Cerebellar cortex (tissue), 1 donor: ENCODE results near the gene ENOX1.

ENCODE experiments used
- DNase-seq: peaks from one replicate; pipeline ENCODE4 v3.0.0-alpha.2; 2015; ENCODE audit warnings: low spot score

ENOX1 gene

DNA sequence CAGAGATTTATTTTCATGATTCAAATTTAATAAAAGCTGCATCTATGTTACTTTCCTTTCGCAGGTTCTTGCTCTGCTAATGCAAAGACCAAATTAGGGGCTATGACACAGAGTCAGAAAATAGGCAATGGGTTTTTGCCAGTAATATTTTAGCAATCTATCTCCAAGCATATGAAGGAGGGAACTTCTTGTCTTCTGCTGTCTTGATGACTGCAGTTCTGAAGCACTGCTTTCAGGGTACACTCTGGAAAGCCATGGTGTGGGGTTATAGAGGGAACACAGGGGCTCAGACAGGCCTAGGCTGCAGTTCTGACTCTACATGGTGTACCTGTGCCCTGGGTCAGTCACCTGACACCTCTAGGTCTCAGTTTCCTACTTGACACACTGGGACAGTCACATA lies 500.0 kb downstream of the ENOX1 start:
- no peak for DNase-seq

DNA sequence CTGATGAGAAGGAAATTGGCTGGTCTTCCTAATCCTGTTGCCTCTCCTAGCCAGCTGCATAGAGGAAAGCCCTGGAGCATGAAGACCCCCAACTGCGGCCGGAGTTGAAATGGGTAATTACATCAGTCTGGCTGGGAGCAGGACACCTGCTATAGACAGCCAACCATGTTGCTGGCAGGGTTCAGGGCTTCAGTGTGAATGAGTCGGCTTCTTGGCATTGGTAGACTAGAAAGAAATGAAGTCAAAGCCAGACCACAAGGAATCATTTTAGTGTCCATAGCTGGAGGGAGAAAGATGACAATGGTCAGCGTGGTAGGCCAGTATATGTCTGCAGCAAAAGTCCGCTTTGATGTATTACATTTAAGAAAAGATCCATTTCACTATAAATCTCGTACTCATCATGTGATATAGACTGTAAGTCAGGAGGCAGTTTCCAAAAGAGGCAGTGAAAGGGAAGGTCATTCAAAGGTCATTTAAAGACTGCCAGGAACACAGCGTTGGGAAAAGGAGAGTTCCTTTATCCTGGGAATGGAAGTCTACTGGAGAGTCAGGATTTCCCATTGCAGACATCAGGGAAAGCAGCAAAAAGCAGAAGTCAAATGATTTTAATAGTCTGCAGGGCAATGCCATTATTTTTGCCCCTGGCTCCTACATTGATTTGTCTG lies 500.7 kb downstream of the ENOX1 start:
- DNase-seq, result peak; percentile 76

DNA sequence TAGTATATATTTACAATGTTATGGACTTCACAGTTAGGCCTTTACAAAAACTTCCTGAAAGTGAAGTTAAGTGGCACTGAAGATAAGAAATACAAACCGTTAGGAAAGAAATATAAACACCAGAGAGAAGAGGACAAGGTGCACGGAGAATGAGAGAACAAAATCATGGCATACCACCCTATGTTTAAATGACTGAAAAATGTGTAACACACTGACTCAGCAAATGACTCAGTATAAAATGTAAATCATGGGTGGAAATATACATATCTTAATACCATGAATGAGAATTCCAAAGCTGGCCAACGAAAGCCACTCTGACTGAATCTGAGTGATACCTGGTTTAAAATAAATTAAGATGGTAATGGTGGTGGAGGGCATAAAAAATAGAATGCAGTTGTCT lies 502.6 kb downstream of the ENOX1 start:
- no peak for DNase-seq

GRCh38 chr13:43279696-43280095 lies 507.1 kb downstream of the ENOX1 start:
- DNase-seq, result no peak

DNA sequence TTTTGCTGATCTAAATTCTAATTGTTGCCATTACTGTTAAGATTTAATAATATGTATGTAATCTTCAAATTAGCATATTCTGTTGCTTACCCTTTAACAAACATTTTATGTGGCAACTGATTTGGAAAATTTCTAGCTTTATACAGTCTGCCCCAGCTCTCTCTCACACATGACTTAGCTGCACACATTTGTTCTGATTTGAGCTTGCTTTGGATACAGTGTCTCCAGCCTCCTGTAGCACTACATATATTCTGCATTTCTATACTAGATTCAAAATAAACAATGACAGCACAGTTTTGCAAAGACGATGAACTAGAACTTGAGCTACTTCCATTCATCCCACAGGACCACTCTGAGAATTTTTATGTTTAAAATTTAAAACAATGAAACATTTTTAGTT lies 508.6 kb downstream of the ENOX1 start:
- DNase-seq, result no peak

GRCh38 chr13:43277142-43277541 lies 509.6 kb downstream of the ENOX1 start:
- DNase-seq, result no peak

DNA sequence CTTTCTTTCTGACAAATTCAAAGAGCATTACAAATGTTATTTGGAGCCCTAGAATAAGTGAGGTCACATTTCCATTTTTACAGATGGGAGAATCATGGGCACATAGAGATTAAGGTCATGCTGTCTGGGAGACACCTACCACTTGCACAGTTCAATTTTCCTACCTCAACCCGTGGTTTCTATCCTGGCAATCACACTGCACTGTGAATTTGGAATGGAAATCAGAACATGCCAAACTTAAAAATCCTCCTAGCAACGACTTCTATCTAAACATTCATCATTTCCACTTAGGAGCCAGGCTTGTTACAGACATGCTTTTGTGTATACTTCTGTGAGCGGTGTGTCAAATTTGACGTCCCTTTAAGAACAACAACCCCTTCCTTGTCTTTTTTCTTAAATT lies 511.9 kb downstream of the ENOX1 start:
- DNase-seq, result no peak

DNA sequence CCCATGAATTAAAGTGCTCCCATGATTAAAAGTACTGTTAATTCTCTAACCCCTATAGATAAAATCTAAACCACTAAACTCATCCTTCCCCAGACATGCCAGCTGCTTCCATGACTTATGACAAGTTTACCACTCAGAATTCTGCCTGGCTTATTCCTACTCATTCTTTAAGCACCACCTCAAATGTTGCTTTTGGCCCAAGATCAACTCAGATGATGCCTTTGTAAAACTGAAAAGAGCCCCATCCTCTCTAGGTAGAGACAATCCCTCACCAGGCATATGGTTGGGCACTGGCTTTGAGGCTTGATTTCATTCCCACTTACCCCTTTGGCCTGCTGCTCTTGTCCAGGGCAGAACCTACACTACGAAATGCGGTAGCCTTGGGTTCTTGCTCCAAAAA lies 513.4 kb downstream of the ENOX1 start:
- no peak for DNase-seq

- DNase-seq, result no peak
Observed at GRCh38 chr13:43272851-43273250, 513.9 kb downstream of the ENOX1 start.

DNA sequence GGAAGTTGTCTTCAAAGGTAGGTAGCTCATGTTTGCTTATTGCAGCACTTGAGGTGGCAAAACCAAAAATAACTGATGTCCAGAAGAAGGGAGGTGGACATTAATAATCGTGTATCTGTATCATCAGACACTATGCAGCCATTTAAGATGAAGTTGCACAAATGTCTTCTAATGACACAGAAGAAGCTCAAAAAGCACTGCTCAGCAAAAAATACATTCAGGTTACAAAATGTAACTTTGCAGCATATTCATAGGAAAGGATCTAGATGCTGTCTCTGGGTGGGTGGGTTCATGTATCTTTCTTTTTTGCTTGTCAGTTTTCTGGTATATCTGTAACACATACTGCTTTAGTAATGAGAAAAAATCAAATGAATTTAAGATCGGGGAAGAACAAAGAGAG lies 515.6 kb downstream of the ENOX1 start:
- no peak for DNase-seq

- DNase-seq, result no peak
Observed at GRCh38 chr13:43270130-43270830, 516.5 kb downstream of the ENOX1 start.

DNA sequence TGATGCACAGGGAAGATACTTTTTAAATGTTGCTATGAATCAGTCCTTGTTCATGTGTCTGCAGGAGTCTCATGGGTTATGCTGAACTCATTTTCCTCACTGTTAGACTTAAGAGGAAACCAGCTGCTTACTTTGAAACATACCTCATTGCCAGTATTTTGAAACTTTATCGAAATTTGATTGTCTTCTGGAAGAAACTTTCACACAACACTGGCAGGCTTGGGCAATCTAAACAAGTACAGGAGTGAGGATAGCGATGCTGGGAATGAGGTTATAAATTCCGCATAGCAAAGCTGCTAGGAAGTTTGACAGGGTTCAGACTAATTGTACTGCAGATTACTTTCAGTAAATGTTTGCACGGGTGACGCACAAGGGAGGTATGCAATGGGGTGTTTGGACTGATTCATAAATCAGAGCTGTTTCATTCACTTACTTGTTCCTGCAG lies 517.7 kb downstream of the ENOX1 start:
- no peak for DNase-seq

DNA sequence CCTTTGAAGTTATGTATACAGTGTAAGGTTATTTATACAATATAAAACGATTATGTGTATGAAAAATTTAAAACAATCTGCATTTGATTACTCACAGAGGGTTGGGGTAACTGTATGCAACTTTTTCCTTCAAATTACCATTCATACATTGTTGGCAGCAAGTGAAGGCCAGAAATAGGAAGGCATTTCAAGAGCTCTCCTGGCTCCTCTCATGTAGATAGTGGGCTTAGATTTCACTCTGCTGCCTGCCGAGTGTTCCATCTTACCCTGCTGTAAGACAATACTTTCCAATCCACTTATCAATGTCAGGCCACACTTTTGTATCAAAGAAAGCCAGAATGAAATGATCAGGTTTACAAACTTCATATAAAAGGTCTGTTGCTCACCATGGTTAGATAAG lies 518.1 kb downstream of the ENOX1 start:
- DNase-seq, result no peak

GRCh38 chr13:43267916-43268315 lies 518.9 kb downstream of the ENOX1 start:
- DNase-seq, result no peak

DNA sequence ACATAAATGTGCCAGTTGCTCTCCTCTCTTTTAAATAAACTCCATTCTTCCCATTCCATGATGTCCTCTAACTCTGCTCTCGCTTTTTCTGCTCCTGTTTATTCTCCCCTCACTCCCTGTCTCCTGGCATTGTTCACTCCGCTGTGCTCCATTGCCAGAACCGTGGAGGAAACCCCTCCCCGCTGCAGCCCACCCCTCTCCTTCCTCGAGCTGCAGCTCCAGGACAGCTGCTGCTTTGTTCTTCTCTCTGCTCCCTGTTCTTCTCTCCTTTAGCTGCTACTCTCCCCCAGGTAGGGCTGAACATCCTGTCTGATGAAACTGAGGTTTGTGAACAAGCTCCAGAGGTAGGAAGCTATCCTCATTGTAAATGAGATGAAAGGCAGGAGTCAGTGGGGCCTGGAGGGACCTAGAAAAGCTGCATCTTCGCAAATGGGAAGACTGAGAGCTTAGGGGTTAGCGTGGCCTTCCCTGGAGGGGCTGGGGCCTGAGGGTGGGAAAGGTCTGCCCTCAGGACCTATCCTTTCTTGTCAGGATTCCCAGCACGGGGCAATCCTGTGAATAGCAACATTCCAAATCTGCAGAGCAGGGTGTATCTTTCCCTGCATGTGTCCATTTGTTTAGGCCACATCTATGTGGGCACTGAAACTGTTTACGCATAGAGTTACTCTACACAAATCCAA lies 519.7 kb downstream of the ENOX1 start:
- DNase-seq, result no peak

GRCh38 chr13:43265028-43265427 lies 521.7 kb downstream of the ENOX1 start:
- no peak for DNase-seq

- no peak for DNase-seq
Observed at GRCh38 chr13:43264458-43264857, 522.3 kb downstream of the ENOX1 start.

DNA sequence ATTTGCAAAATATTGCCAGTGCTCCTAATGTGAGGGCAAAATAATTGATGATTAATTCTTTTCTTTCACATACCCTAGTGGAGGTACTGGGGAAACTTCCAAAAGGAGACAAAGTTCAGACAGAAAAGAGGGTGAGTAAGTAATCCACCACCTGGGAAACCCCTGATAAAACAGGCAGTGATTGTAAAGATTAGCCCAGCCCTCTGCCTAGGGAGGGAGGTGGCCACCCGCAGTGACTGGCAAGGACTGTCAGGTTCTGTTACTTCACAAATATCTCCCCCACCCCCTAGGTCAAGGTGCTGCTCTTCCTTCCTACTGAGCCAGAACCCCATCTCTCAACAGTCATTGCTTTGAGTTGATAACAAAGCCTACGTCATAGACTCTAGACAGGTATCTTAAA lies 523.7 kb downstream of the ENOX1 start:
- no peak for DNase-seq

- no peak for DNase-seq
Observed at GRCh38 chr13:43260999-43261398, 525.8 kb downstream of the ENOX1 start.

- DNase-seq, result no peak
Observed at GRCh38 chr13:43258771-43259170, 528.0 kb downstream of the ENOX1 start.

GRCh38 chr13:43257765-43258164 lies 529.0 kb downstream of the ENOX1 start:
- no peak for DNase-seq

DNA sequence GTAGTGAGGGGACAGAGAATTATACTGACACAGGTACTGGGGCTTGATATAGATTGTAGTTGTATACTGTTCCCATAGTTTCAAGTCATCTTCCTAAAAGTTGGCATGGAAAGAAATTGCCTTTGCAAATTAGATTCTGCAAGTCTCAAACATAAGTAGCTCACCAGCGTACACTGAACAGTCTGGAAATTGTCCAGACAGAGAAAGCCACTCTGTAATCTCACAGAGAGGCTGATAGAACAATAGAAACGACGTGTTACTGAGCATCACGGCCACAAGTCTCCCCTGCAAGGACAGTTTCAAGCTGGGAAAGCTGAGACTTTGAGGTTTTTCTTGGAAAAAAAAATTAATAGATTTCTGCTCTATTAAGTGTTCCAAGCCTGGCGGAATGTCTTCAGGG lies 534.8 kb downstream of the ENOX1 start:
- no peak for DNase-seq

GRCh38 chr13:43246382-43246781 lies 540.4 kb downstream of the ENOX1 start:
- DNase-seq, result no peak
